Stimulated activated CD4-positive, alpha-beta T cell treated with anti-CD3 and anti-CD28 coated beads, Interleukin-15, amount 100 ng/mL, for 48 hours (primary cell): ENCODE data around the gene EFCAB6.
"Not testable (repeated sequence)": the region's sequence is repeated elsewhere in the genome, so short reads cannot be mapped to it uniquely, and the experiment has no call there.

ENCODE experiments used
- DNase-seq, 2 donors: peaks; one replicate each; pipeline ENCODE4 v3.0.0-alpha.2; 2020; ENCODE audit warnings: low read depth in 2 of 2

Gene EFCAB6

GRCh38 chr22:43720716-43721115 lies 91.4 kb downstream of the EFCAB6 start:
- DNase-seq: no peak

DNA sequence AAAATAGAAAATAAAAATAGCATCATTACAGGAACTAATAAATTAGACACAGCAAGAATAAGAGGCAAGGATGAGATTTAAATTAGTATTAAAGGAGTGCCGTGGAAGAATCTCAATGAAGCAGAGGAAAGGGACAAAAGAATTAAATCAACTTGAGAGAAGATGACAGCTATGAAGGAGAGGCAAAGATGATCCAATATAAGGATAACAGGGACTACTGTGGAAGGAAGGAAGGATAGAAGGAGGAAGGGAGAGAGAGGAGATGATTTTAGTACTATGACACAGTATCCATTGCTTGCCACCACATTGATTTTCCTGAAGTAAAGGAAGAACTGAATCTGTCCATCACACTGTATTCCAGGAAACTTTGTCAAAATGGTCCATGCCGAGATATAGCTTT lies 98.0 kb downstream of the EFCAB6 start:
- DNase-seq: no peak

DNA sequence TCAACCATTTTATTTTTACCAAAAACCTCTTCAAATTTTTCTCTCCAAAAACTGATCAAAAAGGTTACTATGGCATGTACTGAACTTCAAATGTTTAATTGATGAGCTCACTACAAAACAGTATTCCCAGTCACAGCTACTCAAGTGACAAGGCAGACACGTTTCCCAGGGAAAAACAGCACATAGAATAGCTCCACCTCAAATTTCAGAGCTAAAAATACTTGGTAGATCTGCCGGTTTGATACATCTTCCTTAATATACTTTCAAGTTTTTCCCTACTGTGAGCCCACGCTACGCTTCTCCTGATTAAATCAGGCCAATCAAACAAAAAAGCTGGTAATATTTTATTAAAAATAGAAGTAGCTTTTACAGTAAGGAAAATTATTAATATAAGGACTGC lies 100.4 kb downstream of the EFCAB6 start:
- no peak for DNase-seq

DNA sequence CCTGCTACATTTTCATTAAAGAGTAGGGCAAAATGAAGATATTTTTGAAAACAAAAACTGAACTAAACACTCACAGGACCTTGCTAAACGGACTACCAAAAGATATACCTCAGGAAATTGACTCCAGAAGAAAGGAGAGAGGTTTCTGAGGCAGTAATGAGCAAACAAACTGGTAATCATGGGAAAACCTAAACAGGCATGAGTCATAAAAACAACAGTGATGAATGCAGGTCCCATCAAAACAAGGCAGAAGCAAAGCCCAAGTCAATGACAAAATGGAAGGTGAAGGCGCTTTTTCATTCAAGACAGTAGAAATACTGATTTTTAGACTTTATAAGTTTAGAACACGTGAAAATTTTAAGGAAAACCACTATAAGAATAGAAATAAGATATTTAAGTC lies 104.5 kb downstream of the EFCAB6 start:
- DNase-seq: no peak

- DNase-seq: no peak
Measured at GRCh38 chr22:43706571-43707328, 105.4 kb downstream of the EFCAB6 start.

GRCh38 chr22:43706151-43706550 lies 106.0 kb downstream of the EFCAB6 start:
- DNase-seq: no peak

DNA sequence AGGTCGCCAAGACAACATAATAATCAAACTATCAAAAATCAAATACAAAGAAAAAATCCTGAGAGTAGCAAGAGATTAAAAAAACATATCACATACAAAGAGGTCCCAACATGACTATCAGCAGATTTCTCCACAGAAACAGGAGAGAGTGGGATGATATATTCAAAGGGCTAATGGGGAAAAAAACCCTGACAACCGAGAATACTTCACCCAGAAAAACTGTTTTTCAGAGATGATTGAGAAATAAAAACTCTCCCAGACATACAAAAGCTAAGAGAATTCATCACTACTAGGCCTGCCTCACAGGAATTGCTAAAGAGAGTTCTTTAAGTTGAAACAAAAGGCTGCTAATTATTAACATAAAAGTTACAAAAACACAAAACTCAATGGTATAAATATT lies 108.1 kb downstream of the EFCAB6 start:
- DNase-seq: no peak

DNA sequence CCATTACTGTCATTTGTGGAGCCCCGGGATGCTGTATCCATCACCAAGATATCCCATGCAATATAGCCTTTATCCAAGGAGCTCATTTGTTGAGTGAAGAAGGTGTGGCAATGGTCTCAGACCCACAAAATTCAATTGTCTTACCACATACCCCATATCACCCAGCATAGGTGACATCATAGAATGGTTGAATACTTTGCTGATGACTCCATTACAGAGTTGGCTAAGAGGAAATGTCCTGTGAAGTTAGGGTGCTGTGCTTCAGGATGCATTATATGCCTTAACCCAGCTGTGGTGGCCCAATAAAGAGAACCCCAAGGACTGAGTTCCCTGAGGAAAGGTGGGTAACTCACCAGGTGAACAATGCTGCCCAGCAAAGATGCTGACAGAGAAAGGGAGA lies 113.7 kb downstream of the EFCAB6 start:
- no peak for DNase-seq

- DNase-seq: no peak
Measured at GRCh38 chr22:43697894-43698293, 114.2 kb downstream of the EFCAB6 start.

GRCh38 chr22:43693249-43693648 lies 118.9 kb downstream of the EFCAB6 start:
- no peak for DNase-seq

DNA sequence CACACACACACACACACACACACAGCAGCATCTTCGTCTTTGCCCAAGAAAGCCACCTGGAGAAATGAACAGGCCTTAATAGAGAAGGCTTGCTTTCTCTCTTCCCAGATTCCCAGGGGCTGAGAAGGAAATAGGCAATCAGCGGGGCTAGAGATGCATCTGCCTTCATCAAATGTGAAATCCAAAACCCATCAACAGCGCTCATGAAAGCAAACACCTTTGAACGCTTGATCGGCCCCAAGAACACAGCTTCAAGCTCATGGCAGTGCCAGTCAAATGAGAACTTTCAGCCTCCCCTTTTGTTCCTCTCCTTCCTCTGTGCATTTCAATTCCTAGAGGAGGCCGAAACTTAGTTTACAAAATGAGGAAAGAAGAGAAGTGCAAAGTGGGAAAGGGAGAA lies 122.7 kb downstream of the EFCAB6 start:
- DNase-seq: no peak

GRCh38 chr22:43682851-43683250 lies 129.3 kb downstream of the EFCAB6 start:
- no peak for DNase-seq

DNA sequence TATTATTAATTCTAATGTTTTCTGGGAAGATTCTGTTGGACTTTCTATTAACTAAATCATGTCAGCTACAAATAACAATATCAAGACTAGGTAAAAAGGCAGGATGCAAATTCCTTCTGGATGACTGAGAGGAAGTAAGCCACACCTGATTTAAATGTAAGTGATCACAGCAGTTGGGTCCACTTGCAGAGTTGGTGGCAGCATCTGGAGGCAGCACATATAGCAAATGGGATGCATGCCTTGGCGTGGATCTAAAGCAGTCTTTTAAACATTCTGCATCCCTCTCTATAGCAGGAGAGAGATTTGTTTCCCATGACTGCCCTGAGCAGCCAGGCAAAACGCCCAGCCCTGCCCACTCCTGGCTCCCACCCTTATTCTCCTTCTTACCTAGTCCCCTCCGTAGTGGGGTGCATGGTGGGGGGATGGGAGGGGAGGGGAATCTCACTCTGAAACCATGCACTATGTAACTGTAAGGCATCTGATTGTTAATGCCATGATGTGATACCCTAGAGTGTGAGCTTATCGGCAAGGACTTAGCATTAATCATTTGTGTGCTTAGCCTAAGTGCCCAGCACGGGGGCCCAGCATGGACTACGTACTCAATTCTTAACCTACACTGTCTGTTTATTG lies 130.3 kb downstream of the EFCAB6 start:
- DNase-seq: no peak

GRCh38 chr22:43670513-43670912 lies 141.6 kb downstream of the EFCAB6 start:
- DNase-seq: no peak

GRCh38 chr22:43669190-43669589 lies 142.9 kb downstream of the EFCAB6 start:
- no peak for DNase-seq

DNA sequence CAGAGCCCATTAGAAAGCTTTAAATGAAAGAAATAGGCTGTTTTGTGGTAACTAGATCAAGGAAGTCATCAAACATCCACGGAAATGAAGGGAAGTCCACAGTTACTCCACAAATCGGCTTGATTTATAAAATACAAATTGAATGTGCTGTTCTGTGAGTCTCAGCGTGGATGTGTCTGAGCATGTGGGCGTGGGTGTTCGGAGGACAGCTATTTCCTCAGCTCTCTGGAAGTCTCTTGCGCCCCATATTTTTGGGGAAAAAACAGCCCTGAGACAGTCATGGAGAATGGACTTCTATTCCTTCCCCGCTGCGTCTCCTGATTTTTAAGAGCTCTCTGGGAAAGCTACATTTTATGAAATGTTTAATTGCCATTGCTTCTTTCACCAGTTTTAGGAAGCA lies 144.4 kb downstream of the EFCAB6 start:
- no peak for DNase-seq

DNA sequence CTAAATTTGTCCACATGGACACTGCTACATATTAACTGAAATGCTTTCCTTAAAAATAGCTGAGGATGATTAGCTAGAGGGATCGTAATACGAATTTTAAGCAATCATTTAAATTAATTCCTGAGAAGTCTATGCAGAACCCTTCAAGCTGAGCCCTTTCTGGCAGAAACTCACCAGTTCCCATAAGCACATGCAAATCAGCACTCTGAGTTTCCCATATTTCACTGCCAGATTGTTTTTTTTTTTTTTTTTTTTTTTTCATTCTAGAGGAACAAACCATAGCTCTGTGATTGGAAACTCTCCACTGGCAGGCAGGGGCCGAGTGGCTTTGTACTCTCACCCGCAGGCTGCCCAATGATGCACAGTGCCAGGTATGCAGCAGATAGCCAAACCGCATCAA lies 145.6 kb downstream of the EFCAB6 start:
- DNase-seq: no peak

DNA sequence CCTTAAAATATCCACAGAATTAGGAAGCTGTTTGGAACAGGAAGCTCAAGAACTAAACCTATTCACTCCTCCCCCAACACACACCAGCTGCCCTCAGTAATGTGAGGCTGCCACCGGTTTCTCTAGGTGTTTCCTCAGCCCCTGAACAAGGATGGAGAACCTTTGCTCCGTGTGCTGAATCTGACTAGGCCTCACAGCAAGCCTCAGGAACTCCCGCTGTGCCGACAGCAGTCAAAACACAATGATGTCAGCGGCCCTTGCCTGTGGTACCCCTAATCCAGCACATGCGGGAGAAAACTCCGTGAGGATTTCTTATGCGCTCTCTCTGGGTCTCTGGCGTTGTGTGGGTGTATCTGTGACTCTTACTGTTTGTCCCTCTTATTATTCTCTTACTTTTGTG lies 153.3 kb downstream of the EFCAB6 start:
- no peak for DNase-seq

DNA sequence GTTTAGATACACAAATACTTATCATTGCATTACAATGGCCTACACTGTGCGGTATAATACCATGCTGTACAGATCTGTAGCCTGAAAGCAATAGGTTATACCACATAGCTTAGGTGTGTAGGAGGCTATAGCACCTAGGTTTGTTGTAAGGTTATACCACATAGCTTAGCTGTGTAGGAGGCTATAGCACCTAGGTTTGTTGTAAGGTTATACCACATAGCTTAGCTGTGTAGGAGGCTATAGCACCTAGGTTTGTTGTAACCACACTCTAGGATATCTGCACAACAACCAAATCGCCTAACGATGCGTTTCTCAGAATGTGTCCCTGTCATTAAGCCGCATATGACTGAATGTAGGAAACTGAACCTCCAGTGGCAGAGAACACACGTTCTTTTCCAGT lies 155.5 kb downstream of the EFCAB6 start:
- not testable (repeated sequence) for DNase-seq

- DNase-seq: no peak
Measured at GRCh38 chr22:43654271-43654670, 157.8 kb downstream of the EFCAB6 start.

DNA sequence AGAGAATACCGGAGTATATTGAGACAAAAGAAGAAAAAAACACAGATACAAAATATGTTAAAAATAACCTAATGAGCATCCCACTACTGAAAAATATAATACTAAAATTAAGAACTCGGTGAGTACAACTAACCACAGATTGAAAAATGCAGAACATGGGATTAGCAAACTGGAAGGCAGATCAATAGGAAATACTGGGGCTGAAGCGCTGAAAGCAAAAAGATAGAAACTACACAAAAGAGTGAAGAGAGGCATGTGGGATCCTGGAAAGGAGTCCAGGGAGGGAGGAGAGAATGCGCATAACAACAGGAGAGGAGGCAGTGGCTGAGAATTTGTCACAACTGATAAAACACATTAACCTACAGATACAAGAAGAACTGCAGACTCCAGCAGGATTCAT lies 159.3 kb downstream of the EFCAB6 start:
- no peak for DNase-seq

GRCh38 chr22:43643387-43643786 lies 168.7 kb downstream of the EFCAB6 start:
- DNase-seq: no peak

GRCh38 chr22:43642319-43643206 lies 169.5 kb downstream of the EFCAB6 start:
- DNase-seq: no peak
